Astrocyte of the spinal cord (primary cell): ENCODE results near the gene IQCB1.

Source experiments
- DNase-seq: peaks from one replicate; pipeline ENCODE4 v3.0.0; 2011; ENCODE audit warnings: low read depth, low spot score
- H3K4me3 ChIP-seq: 2 replicates; pipeline ENCODE4 v1.5.1; 2011; ENCODE audit warnings: low read depth, mild to moderate bottlenecking, low read length, moderate library complexity
- CTCF ChIP-seq: IDR thresholded peaks from 2 replicates; pipeline ENCODE4 v1.5.1; 2012; ENCODE audit warnings: low read depth, mild to moderate bottlenecking, low read length, inconsistent platforms
- in situ Hi-C: cut with HindIII; loops from 2 replicates; pipeline ENCODE4 v1.10.0; 2017; ENCODE audit warnings: low sequenced_read_pairs

Gene IQCB1

GRCh38 chr3:121836064-121836463 is 1.2 kb upstream of the IQCB1 start:
- in situ Hi-C loops: no loop called here
- DNase-seq: no peak
- no peak for TF ChIP-seq CTCF
- no peak overlapping the region for H3K4me3 ChIP-seq

- in situ Hi-C loops: no loop called here
- H3K4me3 ChIP-seq: peak overlapping the region; percentile 86
- no peak for TF ChIP-seq CTCF
- no peak for DNase-seq
Measured at GRCh38 chr3:121835465-121835801, 573 bp upstream of the IQCB1 start.

GRCh38 chr3:121834157-121834670 is 646 bp downstream of the IQCB1 start:
- TF ChIP-seq CTCF: no peak
- peak overlapping the region; percentile 86 for H3K4me3 ChIP-seq
- in situ Hi-C loops: no loop called here
- no peak for DNase-seq

GRCh38 chr3:121822973-121823372 is 11.9 kb downstream of the IQCB1 start:
- TF ChIP-seq CTCF: no peak
- in situ Hi-C loops: no loop called here
- no peak overlapping the region for H3K4me3 ChIP-seq
- DNase-seq: no peak

- H3K4me3 ChIP-seq: no peak overlapping the region
- peak; percentile 12 for DNase-seq
- in situ Hi-C loops: no loop called here
- no peak for TF ChIP-seq CTCF
Measured at GRCh38 chr3:121821421-121822199, 13.2 kb downstream of the IQCB1 start.

GRCh38 chr3:121819236-121819635 is 15.6 kb downstream of the IQCB1 start:
- DNase-seq: no peak
- in situ Hi-C loops: no loop called here
- TF ChIP-seq CTCF: no peak
- no peak overlapping the region for H3K4me3 ChIP-seq

GRCh38 chr3:121818578-121818977 is 16.3 kb downstream of the IQCB1 start:
- in situ Hi-C loops: no loop called here
- DNase-seq: no peak
- no peak overlapping the region for H3K4me3 ChIP-seq
- TF ChIP-seq CTCF: no peak
